Erythroblast (primary cell): ENCODE results near the gene ATRAID.
"Not testable (repeated sequence)": the region's sequence is repeated elsewhere in the genome, so short reads cannot be mapped to it uniquely, and the experiment has no call there.

ENCODE experiments used
- DNase-seq, 2 experiments: peaks; one replicate each; lab custom pipeline; 2025; lab: John Stamatoyannopoulos, UW
- GATA1 ChIP-seq: IDR thresholded peaks from 2 replicates; pipeline ENCODE4 v1.6.1; 2011; ENCODE audit warnings: low read depth, mild to moderate bottlenecking, control low read depth, low read length, moderate library complexity
- POLR2A ChIP-seq: IDR thresholded peaks from 2 replicates; pipeline ENCODE4 v1.6.1; 2011; ENCODE audit warnings: mild to moderate bottlenecking, low read length

The ATRAID gene

DNA sequence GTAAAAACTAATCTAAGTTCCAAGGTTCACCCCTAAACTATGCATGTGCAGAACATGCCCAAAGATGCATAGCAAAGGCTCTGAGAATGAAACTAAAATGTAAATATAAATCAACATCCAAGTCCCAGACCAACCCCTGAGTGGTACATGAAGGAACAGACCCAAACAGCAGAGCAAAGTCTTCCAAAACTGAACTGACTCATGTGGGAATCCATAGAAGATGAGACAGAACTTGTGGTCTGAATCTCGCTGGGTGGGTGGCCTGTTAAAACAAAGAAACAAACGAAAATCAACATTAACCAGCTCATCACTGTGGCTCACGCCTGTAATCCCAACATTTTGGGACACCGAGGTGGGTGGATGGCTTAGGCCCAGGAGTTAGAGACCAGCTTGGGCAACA is 29.5 kb upstream of the ATRAID start:
- no peak for DNase-seq

DNA sequence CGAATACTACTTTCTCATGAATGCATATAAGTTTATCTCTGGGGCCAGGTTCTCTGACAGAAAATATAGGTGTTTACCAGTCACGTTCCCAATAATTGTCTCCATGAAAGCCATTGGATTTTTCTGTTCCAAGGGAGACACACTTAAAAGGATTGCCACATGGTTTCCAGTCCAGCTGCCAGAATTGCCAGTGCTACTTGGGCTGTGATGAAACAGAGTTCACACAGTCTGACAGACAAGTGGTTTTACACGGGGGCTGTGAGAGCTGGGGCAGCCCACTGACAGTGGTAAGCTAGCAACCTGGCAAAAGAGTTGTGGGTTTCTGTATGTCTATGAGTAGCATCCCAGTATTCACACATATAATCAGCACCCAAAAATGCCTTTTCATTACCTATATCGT is 27.7 kb upstream of the ATRAID start:
- no peak for TF ChIP-seq POLR2A
- DNase-seq: no peak

More for the DNA sequence above, 29.5 kb upstream of the ATRAID start:
- TF ChIP-seq POLR2A (no peak), GATA1 (no peak)

DNA sequence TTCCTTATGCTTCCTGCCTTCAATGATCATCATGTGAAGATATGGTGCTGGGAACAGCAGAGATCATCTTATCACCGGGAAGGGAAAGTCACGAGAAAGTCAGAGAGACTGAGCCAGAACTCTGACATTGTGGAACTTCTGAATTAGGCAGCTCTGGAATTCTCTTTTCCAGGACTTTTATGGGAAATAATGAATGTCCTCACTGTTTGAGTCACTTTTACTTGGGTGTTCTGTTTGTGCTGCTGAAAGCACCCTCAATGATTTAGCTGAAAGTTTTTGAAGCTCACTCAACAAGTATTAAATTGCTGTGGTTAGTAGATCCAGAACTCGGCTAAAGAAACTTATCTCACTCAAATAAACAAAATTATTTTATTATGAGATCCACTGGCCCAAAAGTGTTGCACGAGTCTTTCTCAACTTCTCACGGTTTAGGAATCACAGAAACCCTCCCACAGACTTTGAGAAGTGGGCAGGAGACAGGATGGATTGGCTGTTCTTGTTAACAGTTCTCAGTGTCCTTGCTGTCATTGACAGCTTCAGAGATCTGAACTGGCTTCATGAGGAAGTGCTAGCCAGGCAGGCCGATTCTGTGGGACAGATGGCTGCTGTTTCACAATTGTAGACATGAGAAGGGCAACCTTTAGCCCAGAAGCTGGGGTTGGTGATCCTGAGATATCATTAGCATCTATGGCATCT is 26.4 kb upstream of the ATRAID start:
- DNase-seq: no peak
- no peak for TF ChIP-seq GATA1

DNA sequence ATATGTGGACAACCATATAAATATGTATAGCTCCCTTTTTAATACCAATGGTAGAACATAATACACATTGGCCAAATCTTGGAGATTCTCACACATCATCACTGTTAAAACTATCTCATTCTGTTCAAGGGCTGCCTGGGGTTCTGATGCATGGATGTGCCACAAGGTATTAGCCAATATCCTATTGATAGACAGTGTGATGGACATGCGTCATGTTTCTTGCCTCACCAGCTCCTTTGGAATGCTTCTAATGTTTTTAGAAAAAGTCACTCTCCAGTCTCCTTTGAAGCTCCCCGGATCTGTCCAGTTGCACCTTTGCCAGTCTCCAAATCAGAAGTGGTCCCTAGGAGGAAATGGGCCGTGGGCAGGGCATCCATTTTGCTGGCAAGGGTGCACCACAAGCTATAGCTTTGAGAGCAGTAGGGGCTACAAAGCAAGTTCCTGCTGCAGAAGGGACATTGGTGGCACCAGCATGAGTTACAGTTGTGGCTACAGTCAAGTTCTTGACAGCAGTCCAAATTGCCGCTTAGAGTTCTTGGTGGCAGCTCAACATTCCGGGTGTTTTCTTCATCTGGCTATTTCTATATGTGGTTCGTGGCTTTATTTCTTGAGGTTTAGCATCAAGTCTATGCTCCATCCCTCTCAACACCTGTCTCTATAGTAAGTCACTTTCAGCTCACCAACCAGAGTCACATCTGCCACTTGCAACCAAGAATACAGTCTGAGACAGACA is 25.1 kb upstream of the ATRAID start:
- no peak for DNase-seq
- TF ChIP-seq GATA1 (no peak), POLR2A (no peak)

DNA sequence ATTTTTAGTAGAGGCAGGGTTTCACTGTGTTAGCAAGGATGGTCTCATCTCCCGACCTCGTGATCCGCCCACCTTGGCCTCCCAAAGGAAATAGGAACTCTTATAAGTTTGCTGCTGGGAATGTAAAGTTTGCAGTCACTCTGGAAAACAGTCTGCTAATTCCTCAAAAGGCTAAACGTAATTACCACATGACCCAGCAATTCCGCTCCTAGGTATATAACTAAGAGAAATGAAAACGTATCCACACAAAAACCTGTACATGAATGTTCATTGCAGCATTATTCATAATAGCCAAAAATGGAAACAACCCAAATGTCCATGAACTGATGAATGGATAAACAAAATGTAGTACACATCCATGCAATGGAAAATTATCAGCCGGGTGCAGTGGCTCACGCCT is 21.9 kb upstream of the ATRAID start:
- TF ChIP-seq POLR2A (no peak), GATA1 (no peak)
- DNase-seq: no peak

DNA sequence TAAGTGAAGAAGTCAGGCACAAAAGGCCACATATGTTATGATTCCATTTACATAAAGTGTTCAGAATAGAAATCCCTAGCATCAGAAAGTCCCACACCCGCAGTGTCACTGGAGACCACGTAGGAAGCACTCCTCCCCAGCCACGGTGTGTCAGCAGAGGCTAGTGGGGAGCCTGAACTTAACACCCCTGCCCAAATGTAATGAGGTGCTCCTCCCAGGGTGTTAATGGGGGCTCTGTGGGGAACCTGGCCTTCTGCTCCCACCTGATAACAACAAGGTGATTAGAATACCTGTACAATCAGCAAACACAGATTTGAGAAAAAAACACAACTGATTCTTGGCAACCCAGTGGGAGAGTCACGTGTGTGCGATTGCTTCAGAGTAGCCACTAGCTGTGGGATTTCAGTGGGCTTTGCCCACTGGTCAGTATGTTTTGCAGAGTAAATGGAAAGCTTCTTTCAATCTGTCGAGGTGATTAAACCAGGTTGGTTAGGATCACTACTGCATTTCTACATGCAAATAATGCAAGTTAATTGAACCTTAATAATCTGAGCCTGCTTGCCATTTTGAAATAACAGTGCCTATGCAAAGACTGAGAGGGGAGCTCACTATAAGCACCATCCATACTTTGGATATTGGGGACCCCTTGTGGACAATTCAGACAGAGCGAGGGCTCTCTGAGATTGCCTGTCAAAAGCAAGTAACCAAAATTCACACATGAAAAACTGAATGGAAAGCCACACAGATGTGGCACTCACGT is 20.6 kb upstream of the ATRAID start:
- no peak for TF ChIP-seq GATA1
- TF ChIP-seq POLR2A: no peak
- peak; percentile 57 to 59 for DNase-seq

DNA sequence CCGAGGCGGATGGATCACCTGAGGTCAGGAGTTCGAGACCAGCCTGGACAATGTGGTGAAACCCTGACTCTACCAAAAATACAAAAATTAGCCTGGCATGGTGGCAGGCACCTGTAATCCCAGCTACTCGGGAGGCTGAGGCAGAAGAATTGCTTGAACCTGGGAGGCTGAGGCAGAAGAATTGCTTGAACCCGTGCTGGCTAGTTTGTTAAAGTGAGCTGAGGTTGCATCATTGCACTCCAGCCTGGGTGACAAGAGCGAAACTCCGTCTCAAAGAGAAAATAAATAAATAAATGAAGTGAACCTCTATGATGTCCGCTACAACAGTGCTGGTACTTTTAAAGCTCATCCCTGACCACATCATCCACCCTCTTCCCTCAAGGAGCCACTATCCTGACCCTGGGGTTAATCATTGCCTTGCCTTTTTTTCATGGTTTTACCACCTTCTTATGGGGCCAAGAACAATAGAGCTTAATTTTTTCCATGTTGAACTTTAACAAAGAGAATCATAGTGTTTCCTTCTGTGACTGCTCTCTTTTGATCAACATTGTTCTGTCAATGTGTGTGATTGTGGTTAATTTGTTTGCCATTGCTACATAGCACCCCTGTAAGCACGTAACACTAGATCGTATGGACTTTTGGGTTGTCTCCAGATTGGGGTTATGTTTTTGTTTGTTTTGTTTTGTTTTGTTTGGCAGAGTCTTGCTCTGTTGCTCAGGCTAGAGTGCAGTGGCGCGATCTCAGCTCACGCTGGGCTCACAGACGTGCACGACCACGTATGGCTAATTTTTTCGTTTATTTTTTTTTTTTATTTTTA is 17.1 kb upstream of the ATRAID start:
- no peak for DNase-seq
- no peak for TF ChIP-seq GATA1
- TF ChIP-seq POLR2A: no peak

DNA sequence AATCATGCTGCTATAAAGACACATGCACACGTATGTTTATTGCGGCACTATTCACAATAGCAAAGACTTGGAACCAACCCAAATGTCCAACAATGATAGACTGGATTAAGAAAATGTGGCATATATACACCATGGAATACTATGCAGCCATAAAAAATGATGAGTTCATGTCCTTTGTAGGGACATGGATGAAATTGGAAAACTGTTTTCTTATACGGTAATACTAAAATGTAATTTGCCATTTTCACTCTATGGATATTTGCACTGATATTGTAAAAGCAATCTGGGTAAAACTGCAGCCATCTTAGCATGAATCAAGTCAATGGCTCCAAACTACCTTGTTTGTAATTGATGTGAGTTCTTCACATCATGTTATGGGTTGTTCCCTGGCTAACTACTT is 16.0 kb upstream of the ATRAID start:
- not testable (repeated sequence) for DNase-seq

DNA sequence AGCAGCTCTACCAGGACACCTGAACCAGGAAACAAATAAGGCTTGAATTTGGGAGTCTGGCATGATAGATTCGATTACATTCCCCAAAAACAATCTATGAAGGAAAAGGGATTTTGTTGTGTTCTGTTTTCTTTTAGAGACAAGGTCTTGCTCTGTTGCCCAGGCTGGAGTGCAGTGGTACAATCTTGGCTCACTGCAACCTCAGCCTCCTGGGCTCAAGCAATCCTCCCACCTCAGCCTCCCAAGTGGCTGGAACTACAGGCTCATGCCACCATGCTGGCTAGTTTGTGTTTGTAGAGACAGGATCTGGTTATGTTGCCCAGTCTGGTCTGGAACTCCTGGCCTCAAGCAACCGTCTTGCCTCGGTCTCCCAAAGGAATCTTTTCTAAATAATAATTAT is 13.8 kb upstream of the ATRAID start:
- DNase-seq: not testable (repeated sequence)

DNA sequence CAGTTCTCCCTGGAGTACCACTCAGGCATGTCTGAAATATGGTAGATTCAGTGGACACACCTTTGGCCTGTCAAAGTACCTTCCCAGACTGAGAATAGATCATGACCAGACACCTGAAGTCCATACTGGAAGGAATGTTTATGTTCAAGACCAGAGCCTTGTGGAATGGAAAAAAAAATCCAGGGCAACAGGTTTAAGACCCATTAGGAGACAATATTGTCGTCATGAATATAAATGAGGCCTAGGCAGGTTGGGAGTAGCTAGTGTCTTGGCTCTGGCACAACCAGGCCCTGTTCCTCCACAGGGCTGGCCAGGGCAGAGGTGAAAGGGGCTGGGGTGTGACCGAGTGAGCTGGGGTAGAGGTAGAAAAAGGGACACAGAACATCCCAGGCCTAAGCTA is 13.2 kb upstream of the ATRAID start:
- TF ChIP-seq GATA1 (no peak), POLR2A (no peak)
- DNase-seq: no peak

DNA sequence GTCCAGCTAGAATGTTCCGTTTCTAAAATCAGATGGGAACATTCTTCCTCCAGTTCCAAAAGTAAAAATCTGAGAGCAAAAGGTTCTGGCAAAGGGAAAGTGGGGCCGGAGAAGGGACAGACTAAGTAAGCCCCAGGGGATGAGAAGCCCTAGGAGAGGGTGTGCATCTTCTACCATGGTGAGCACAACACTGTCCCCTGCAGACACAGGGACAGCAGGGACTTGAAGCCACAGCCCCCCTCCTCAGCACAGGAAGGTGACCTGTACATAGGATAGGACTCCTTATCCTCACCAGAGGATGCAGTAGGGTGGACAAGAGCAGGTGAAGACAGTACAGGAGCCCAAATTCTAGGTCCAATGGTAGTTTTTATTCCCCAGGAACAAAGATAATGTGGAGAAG is 12.6 kb upstream of the ATRAID start:
- TF ChIP-seq POLR2A (no peak), GATA1 (no peak)
- no peak for DNase-seq

DNA sequence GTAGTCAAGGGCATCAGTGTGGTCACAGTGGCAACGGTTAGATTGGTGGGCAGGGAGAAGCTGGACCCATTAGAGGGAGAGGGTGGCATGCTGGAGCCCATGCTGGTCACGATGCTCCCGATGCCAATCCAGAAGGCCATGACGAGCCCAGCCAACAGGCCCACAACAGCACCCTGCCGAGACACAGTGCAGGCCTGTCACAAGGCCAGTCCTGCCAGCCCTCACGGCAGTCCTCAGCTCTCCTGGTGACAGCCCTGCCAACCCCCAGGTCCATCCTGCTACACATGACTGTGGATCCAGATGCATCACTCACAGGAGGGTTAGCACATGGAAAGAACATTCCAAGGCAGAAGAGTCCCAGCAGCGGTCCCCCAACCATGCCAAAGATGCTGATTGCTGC is 10.2 kb upstream of the ATRAID start:
- TF ChIP-seq GATA1 (no peak), POLR2A (no peak)

DNA sequence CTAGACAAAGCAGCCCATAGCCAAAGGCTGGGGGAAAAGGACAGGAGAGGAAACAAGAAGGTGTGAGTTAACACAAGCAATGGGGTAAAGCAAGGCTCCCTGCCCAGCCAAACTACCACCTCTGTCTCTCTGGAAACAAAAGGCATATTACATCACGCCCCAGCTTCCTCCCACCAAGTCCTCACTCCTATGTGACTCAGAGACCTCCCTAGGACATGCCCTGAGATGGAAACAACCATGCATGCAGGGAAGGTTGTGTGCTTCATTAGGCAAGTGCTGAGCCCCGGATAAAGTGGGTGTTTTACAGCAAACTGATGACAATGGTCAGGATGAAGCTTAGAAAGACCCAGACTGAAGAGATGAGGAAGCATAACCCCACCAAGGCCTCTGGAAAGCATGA is 9.0 kb upstream of the ATRAID start:
- no peak for DNase-seq
- no peak for TF ChIP-seq POLR2A
- TF ChIP-seq GATA1: no peak

More for the DNA sequence above, 10.2 kb upstream of the ATRAID start:
- DNase-seq: no peak

DNA sequence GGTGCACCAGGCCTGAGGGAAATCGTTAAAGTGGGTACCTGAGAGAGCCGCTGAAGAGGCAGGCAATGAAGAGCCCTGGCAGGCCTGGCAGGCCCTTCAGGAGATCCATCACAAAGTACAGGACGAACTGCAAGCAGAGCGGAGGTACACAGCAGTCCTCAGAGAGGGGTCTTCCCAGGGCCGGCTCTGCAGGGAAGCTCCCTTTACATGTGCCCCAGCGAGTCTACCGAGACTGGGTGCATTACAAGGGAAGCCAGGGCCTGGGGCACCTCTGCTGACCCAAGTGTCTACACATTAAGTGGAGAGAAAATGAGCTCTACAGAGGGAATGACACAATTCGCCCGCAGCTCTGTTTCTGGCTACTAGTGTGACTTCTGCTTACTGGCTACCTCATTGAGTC is 8.1 kb upstream of the ATRAID start:
- DNase-seq: no peak
- no peak for TF ChIP-seq GATA1
- no peak for TF ChIP-seq POLR2A
